Stromal cell of bone marrow (primary cell): ENCODE results near the gene ATR.
A peak's percentile ranks its signal among the peaks of the same experiment; 100 is the strongest.
"Not testable (repeated sequence)": the region's sequence is repeated elsewhere in the genome, so short reads cannot be mapped to it uniquely, and the experiment has no call there.

Experiments
- DNase-seq: peaks from one replicate; pipeline ENCODE4 v3.0.0-alpha.2; 2012; ENCODE audit warnings: low read depth

ATR gene

GRCh38 chr3:142578329-142579223, at the start of gene ATR:
Gene ATR, minus strand, starts transcription at chr3:142578733. Its CDS starts 29 bp downstream, at chr3:142578704.
- peak; percentile 95 for DNase-seq

GRCh38 chr3:142626971-142627370, 48.4 kb upstream of the ATR start:
- DNase-seq, result no peak

- no peak for DNase-seq
Observed at GRCh38 chr3:142625153-142625440, 46.6 kb upstream of the ATR start.

- DNase-seq, result no peak
Observed at GRCh38 chr3:142624341-142625152, 46.0 kb upstream of the ATR start.

DNA sequence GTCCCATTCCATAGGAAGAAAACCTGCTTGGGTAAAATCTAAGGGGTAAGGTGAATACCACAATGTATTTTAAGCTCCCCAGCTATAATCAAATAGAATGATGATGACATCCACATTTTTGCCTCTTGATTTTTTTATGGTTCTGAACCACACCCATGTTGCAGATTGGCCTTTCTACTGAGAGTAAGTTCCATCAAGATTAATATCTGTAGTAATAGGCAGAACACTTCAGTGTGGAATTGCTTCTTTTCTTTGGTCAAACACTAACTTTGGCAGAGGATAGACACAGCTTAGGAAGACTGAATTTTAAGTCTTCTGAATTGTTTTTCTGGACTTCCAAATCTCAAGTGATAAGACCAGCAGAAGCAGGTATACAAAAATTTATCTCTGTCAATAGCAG, 44.7 kb upstream of the ATR start:
- DNase-seq, result no peak

GRCh38 chr3:142622405-142622804, 43.9 kb upstream of the ATR start:
- DNase-seq, result no peak

- no peak for DNase-seq
Observed at GRCh38 chr3:142618917-142619461, 40.5 kb upstream of the ATR start.

DNA sequence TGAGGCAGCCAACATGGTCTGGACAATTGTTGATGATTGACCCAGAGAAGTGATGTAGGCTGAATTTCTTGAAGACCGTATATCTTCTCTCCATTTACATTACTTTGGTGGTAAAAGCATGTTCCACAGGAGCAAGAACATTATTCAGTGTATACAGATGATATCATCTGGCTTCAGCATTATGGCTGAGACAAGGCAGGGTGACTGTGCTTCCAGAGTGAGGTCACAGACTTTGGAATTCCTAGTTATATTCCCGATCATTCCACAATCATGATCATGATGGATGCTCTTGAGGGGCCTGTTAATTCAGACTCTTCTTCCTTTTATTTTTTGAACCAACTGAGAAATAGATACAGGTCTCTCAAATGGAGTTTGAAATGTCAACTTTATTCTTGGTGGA, 36.6 kb upstream of the ATR start:
- no peak for DNase-seq

DNA sequence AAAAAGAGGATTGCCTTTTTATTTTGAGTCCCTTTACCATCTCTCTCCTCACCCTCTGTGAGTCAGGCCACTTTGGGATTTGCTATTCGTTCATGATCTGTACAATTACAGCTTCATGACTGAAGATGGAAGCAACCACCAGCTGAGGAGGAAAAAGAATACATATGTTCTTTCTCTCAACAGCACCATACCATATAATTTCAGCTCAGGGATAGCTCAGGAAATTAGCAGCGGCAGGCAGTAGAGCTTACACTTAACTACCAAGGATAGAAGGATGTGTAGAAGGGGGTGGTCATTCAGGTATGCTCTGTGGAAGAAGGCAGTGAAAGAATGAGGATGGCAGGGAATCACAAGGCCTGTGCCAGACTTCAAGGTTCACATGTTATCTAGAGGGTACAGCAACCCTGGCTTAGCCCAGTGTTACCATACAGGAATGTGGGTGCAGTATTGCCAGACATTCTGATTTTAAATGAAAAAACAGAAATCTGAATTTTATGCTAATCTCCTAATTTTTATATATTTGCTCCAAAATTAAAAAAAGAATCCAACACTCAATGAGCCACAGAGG, 35.6 kb upstream of the ATR start:
- no peak for DNase-seq

GRCh38 chr3:142613491-142613890, 35.0 kb upstream of the ATR start:
- DNase-seq, result no peak

DNA sequence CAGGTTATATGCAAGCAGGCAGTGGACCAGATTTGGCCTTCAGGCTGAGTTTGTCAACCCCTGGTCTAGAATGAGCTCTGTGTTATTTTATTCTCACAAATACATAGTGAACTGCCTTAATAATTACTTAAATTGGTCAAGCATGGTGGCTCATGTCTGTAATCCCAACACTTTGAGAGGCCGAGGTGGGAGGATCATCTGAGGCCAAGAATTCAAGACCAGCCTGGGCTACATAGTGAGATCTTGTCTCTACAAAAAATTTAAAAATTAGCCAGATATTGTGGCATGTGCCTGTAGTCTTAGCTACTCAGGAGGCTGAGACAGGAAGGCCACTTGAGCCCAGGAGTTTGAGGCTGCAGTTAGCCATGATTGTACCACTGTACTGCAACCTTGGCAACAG, 32.7 kb upstream of the ATR start:
- DNase-seq, result no peak

DNA sequence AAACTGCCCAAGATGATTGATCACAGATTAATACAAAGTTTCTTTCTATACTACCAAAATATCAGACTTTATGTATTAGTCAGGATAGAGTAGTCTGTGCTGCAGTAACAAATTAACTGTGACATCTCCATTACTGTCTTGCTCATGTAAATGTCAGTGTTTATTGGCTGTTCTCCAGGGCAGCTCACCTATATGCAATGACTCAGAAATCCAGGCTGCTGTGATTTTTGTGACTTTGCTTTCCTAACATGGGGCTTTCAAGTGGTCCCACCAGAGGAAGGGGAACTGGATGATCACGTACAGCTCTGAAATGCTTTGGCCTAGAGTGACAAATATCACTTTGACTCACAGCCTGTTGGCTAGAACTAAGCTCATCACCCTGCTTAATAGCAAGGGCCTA, 30.6 kb upstream of the ATR start:
- no peak for DNase-seq

- DNase-seq, result no peak
Observed at GRCh38 chr3:142608631-142609030, 30.1 kb upstream of the ATR start.

- DNase-seq, result no peak
Observed at GRCh38 chr3:142604940-142605339, 26.4 kb upstream of the ATR start.

- DNase-seq, result not testable (repeated sequence)
Observed at GRCh38 chr3:142603386-142603705, 24.8 kb upstream of the ATR start.

DNA sequence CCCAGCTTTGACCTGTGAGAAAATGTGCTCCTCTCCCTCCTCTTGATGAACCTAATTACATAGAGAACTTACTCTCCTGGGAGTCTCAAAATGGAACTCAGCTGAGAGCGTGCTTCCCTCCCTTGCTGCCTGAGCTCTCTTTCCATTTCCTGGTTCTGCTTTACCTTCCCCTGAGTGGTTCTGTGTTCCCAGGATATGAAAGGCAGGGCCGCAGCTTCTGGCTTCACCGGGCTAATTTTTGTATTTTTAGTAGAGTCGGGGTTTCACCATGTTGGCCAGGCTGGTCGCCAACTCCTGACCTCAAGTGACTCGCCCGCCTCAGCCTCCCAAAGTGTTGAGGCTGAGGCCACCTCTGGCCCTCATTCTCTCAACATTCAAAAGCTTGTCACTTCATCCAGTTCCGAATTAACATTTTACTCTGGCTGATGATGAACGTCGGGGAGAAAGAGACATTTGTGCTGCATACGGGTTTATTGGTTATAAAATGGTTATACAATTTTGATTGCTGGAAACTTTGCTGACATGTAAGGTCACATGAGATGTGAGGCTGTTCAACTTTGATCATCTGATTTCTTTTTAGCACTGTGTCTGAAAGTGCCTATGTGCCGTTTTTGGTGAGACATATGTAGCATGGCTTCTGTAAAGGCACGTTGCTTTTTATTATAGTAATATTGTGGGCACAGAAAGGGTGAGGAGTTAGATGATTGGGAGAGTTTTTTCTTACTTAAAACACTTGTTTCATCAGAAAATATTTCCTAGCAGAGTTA, 24.3 kb upstream of the ATR start:
- DNase-seq, result no peak

DNA sequence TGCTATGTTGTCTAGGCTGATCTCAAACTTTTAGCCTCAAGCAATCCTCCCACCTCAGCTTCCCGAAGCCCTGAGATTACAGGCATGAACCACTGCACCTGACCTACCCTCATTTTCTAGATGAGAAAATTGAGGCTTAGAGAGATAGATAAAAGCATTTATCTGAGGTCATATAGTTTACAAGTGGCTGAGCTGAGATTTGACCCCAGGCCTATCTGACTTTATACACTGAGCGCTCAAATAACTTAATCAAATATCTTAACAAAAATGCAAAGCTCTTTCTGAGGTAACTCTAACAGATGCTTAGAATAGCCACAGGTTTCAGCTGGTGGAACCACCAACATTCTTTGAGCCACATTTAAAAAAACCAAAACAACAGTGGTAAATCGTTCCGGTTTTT, 23.2 kb upstream of the ATR start:
- DNase-seq, result no peak

DNA sequence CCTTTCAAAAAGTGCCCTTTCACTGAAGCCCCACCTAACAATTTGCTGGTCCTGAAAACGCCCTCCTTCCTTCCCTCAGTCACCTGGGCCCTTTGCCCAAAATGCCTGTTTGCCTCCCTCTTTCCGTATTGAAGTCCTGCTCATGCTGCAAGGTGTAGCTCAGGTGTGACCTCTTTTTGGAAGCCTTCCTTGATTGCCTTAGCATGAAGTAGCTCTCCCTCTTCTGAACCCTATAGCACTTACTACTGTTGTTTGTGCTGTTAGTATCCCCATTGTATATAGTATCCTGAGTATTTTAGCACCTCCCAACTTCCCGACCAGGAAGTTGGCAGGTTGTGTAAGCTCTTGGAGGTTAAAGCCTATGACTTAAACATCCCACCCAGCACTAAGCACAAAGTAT, 19.4 kb upstream of the ATR start:
- DNase-seq, result no peak

GRCh38 chr3:142596726-142597088, 18.2 kb upstream of the ATR start:
- DNase-seq, result no peak

- DNase-seq, result peak; percentile 36
Observed at GRCh38 chr3:142595951-142596725, 17.6 kb upstream of the ATR start, which contains the start of gene PLS1. Gene PLS1, plus strand, starts transcription at chr3:142596393. Its CDS starts 67,845 bp downstream, at chr3:142664238.

GRCh38 chr3:142595581-142595950, 17.0 kb upstream of the ATR start:
- DNase-seq, result no peak
